GM23248 (cell line): Measurements from ENCODE around the gene WNT1.

Experiments used
- EZH2 ChIP-seq: fragments of 200-600 bp; sonication (generic); IDR thresholded peaks from 2 replicates; pipeline ENCODE4 v1.6.1; 2018; ENCODE audit warnings: antibody characterized with exemption, mild to moderate bottlenecking; ENCODE audit not compliant: insufficient read depth, poor library complexity, severe bottlenecking
- EZH2phosphoT487 ChIP-seq: fragments of 200-600 bp; sonication (generic); IDR thresholded peaks from 2 replicates; pipeline ENCODE4 v1.6.1; 2018; ENCODE audit warnings: antibody characterized with exemption, moderate library complexity, mild to moderate bottlenecking, low read depth; ENCODE audit not compliant: insufficient read depth

DNA sequence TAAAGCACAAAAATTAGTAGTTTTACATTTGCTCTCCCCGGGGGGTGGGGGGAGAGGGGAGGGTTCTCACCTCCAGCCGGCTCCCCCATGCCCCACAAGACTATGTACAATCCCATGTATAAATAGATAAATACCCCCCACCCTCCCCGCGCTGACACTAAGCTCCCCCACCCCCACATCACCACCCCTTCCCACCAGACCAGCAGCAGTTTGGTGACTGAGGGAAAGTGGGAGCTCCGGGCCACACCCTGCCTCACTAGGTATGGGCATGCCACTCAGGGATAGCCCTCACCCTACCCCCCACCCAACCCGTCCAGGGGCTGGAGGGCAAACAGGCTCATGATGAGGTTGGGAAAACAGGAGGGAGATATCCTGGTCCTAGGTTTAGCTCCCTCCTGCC is 42.3 kb downstream of the WNT1 start:
- TF ChIP-seq EZH2 (no peak), EZH2phosphoT487 (no peak)
